H1 (cell line): ENCODE data around the gene BABAM2. TPM values are rescaled to one million over a fixed set of nuclear protein-coding genes. Genes with fewer than 3 reads are reported as not detected.

Source experiments
- ASH2L ChIP-seq: fragments of 200-600, 300-600 bp; sonication (generic); IDR thresholded peaks from one replicate; pipeline ENCODE4 v1.7.1; 2017; ENCODE audit warnings: low read length
- KDM1A ChIP-seq: fragments of 200-600, 300-600 bp; sonication (generic); IDR thresholded peaks from 2 replicates; pipeline ENCODE4 v1.7.1; 2016; ENCODE audit warnings: mild to moderate bottlenecking, low read length, borderline replicate concordance
- POLR2A ChIP-seq, 2 experiments: IDR thresholded peaks; 1 replicate in 1 of 2; 2 replicates in 1 of 2; pipeline ENCODE4 v1.6.1; 2011; ENCODE audit warnings: low read depth in 2 of 2, low read length in 2 of 2, mild to moderate bottlenecking in 2 of 2; ENCODE audit errors: control extremely low read depth in 1 of 2
- RAD21 ChIP-seq, 2 experiments: IDR thresholded peaks in 1 of 2; conservative IDR thresholded peaks in 1 of 2; 2 replicates each; pipeline ENCODE4 v1.6.1; 2011; ENCODE audit warnings: low read depth in 2 of 2, low read length in 2 of 2, improper control_type of control experiment in 1 of 2, inconsistent platforms in 1 of 2, mild to moderate bottlenecking in 1 of 2, moderate library complexity in 1 of 2
- TAF7 ChIP-seq: optimal IDR thresholded peaks from 2 replicates; pipeline ENCODE3; 2011; ENCODE audit warnings: low read depth, mild to moderate bottlenecking, inconsistent platforms, low read length, moderate library complexity, borderline replicate concordance
- polyA plus RNA-seq, 7 experiments: library from polyadenylated mRNA; depleted of rRNA in 3 of 7; stranded (reverse) in 5 of 7; unstranded in 2 of 7; fragments of >200 nt in 5 of 7; fragments of 200-250 nt in 2 of 7; gene quantifications; 1 replicate in 5 of 7; 2 replicates in 1 of 7; 4 replicates in 1 of 7; pipeline versions ENCODE4 v1.2.1 to v1.2.3, GENCODE V29; 2011 to 2013; ENCODE audit warnings: missing spikeins in 2 of 7, mixed read lengths in 2 of 7
- total RNA-seq: library from RNA; stranded (reverse); fragmentation: NEBNext Ultra II Directional; extraction: Animal tissue kit (Norgen Biotek cat#: 25700); gene quantifications from 2 replicates; pipeline ENCODE4 v1.2.1, GENCODE V29; 2021
- TF ChIP-seq, protein P1 (sequence below): fragments of 300-600 bp; sonication (generic); IDR thresholded peaks from 2 replicates; pipeline ENCODE4 v1.7.1; 2012; ENCODE audit warnings: low read length, moderate library complexity, mild to moderate bottlenecking, inconsistent platforms; ENCODE audit not compliant: insufficient replicate concordance

Gene BABAM2
- total and polyA plus RNA-seq, 2 of the 8 experiments (the other 6 are each of a cell fraction or from before 2014, with no cell fraction given) = 15.8 to 20.9 TPM

DNA sequence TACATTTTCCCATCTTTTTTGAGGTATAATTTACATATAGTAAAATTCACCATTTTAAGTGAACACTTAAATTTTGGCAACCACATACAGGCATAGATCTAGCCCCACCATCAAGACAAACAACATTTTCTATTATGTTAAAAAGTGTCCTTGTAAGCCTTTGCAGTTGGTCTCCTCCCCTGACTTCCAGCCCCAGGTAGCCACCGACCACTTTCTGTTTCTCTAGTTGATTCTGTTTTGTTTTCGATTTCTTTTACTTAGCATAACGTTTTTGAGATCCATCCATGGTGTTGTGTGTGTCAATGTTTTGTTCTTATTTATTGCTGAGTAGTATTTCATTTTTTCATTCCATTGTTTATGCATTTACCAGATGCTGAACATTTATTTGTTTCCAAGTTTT is 366.7 kb downstream of the BABAM2 start (continued):
- TF ChIP-seq, protein P1, sequence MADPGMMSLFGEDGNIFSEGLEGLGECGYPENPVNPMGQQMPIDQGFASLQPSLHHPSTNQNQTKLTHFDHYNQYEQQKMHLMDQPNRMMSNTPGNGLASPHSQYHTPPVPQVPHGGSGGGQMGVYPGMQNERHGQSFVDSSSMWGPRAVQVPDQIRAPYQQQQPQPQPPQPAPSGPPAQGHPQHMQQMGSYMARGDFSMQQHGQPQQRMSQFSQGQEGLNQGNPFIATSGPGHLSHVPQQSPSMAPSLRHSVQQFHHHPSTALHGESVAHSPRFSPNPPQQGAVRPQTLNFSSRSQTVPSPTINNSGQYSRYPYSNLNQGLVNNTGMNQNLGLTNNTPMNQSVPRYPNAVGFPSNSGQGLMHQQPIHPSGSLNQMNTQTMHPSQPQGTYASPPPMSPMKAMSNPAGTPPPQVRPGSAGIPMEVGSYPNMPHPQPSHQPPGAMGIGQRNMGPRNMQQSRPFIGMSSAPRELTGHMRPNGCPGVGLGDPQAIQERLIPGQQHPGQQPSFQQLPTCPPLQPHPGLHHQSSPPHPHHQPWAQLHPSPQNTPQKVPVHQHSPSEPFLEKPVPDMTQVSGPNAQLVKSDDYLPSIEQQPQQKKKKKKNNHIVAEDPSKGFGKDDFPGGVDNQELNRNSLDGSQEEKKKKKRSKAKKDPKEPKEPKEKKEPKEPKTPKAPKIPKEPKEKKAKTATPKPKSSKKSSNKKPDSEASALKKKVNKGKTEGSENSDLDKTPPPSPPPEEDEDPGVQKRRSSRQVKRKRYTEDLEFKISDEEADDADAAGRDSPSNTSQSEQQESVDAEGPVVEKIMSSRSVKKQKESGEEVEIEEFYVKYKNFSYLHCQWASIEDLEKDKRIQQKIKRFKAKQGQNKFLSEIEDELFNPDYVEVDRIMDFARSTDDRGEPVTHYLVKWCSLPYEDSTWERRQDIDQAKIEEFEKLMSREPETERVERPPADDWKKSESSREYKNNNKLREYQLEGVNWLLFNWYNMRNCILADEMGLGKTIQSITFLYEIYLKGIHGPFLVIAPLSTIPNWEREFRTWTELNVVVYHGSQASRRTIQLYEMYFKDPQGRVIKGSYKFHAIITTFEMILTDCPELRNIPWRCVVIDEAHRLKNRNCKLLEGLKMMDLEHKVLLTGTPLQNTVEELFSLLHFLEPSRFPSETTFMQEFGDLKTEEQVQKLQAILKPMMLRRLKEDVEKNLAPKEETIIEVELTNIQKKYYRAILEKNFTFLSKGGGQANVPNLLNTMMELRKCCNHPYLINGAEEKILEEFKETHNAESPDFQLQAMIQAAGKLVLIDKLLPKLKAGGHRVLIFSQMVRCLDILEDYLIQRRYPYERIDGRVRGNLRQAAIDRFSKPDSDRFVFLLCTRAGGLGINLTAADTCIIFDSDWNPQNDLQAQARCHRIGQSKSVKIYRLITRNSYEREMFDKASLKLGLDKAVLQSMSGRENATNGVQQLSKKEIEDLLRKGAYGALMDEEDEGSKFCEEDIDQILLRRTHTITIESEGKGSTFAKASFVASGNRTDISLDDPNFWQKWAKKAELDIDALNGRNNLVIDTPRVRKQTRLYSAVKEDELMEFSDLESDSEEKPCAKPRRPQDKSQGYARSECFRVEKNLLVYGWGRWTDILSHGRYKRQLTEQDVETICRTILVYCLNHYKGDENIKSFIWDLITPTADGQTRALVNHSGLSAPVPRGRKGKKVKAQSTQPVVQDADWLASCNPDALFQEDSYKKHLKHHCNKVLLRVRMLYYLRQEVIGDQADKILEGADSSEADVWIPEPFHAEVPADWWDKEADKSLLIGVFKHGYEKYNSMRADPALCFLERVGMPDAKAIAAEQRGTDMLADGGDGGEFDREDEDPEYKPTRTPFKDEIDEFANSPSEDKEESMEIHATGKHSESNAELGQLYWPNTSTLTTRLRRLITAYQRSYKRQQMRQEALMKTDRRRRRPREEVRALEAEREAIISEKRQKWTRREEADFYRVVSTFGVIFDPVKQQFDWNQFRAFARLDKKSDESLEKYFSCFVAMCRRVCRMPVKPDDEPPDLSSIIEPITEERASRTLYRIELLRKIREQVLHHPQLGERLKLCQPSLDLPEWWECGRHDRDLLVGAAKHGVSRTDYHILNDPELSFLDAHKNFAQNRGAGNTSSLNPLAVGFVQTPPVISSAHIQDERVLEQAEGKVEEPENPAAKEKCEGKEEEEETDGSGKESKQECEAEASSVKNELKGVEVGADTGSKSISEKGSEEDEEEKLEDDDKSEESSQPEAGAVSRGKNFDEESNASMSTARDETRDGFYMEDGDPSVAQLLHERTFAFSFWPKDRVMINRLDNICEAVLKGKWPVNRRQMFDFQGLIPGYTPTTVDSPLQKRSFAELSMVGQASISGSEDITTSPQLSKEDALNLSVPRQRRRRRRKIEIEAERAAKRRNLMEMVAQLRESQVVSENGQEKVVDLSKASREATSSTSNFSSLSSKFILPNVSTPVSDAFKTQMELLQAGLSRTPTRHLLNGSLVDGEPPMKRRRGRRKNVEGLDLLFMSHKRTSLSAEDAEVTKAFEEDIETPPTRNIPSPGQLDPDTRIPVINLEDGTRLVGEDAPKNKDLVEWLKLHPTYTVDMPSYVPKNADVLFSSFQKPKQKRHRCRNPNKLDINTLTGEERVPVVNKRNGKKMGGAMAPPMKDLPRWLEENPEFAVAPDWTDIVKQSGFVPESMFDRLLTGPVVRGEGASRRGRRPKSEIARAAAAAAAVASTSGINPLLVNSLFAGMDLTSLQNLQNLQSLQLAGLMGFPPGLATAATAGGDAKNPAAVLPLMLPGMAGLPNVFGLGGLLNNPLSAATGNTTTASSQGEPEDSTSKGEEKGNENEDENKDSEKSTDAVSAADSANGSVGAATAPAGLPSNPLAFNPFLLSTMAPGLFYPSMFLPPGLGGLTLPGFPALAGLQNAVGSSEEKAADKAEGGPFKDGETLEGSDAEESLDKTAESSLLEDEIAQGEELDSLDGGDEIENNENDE = no peak
- no peak for TF ChIP-seq ASH2L
- TF ChIP-seq POLR2A (IDR thresholded peaks at IDR 0.05; ENCODE audit: control extremely low read depth in 1 of 2, low read depth in 2 of 2, low read length in 2 of 2) = no peak
- TF ChIP-seq RAD21 (IDR thresholded peaks at IDR 0.05 in 1 of 2, conservative IDR thresholded peaks at IDR 0.05 in 1 of 2; ENCODE audit: low read depth in 2 of 2, low read length in 2 of 2) = no peak
- no peak for TF ChIP-seq TAF7
- TF ChIP-seq KDM1A = no peak
